ENCODE measurements around the gene PLXNB3.

The PLXNB3 gene

GRCh38 chrX:153774576-153775292, 10.7 kb downstream of the PLXNB3 start:
- Histone ChIP-seq H3K79me2 (ENCODE audit: insufficient read depth, low read length) (no peaks in the 10 kb centered on the region), H3K9me3 (ENCODE audit: insufficient read depth, low read length) (no peaks in the 10 kb centered on the region), H3K9me2 (replicated peaks; ENCODE audit: insufficient read depth, low read length) (no peaks in the 10 kb centered on the region), H4K20me1 (ENCODE audit: low read depth, low read length) (no peaks in the 10 kb centered on the region), H3K4me2 (ENCODE audit: low read depth, low read length, poor library complexity, severe bottlenecking) (no peak overlapping the region), H3K9ac (ENCODE audit: low read length) (no peak overlapping the region), H2AFZ (ENCODE audit: low read depth, low read length, severe bottlenecking) (no peak overlapping the region), H3F3A (ENCODE audit: insufficient read depth) (no peaks in the 10 kb centered on the region), H3K36me3 (ENCODE audit: low read length) (no peaks in the 10 kb centered on the region), H3K27ac (ENCODE audit: low read depth, low read length) (no peak overlapping the region), H3K4me3 (ENCODE audit: insufficient read depth, low read length, poor library complexity, severe bottlenecking) (no peak overlapping the region), H3K27me3 (ENCODE audit: low read length) (no peaks in the 10 kb centered on the region)
- TF ChIP-seq CTCF (IDR thresholded peaks at IDR 0.05; ENCODE audit: insufficient read depth, low read length, poor library complexity, severe bottlenecking) (no peak), EZH2phosphoT487 (conservative IDR thresholded peaks at IDR 0.05; ENCODE audit: low read length) (no peak)

GRCh38 chrX:153775293-153776119, 11.5 kb downstream of the PLXNB3 start:
- Histone ChIP-seq H3K36me3 (ENCODE audit: low read length) (no peaks in the 10 kb centered on the region), H3K27me3 (ENCODE audit: low read length) (no peaks in the 10 kb centered on the region), H3K27ac (ENCODE audit: low read depth, low read length) (no peak overlapping the region), H2AFZ (ENCODE audit: low read depth, low read length, severe bottlenecking) (no peak overlapping the region), H3K4me3 (ENCODE audit: insufficient read depth, low read length, poor library complexity, severe bottlenecking) (no peak overlapping the region), H3K9ac (ENCODE audit: low read length) (no peak overlapping the region), H3K9me3 (ENCODE audit: insufficient read depth, low read length) (no peaks in the 10 kb centered on the region), H3K4me2 (ENCODE audit: low read depth, low read length, poor library complexity, severe bottlenecking) (no peak overlapping the region), H4K20me1 (ENCODE audit: low read depth, low read length) (no peaks in the 10 kb centered on the region; the same call in 1 of the 2 replicates), H3F3A (ENCODE audit: insufficient read depth) (no peaks in the 10 kb centered on the region), H3K9me2 (replicated peaks; ENCODE audit: insufficient read depth, low read length) (no peaks in the 10 kb centered on the region), H3K79me2 (ENCODE audit: insufficient read depth, low read length) (no peaks in the 10 kb centered on the region)
- TF ChIP-seq CTCF (IDR thresholded peaks at IDR 0.05; ENCODE audit: insufficient read depth, low read length, poor library complexity, severe bottlenecking) (no peak), EZH2phosphoT487 (conservative IDR thresholded peaks at IDR 0.05; ENCODE audit: low read length) (no peak)

DNA sequence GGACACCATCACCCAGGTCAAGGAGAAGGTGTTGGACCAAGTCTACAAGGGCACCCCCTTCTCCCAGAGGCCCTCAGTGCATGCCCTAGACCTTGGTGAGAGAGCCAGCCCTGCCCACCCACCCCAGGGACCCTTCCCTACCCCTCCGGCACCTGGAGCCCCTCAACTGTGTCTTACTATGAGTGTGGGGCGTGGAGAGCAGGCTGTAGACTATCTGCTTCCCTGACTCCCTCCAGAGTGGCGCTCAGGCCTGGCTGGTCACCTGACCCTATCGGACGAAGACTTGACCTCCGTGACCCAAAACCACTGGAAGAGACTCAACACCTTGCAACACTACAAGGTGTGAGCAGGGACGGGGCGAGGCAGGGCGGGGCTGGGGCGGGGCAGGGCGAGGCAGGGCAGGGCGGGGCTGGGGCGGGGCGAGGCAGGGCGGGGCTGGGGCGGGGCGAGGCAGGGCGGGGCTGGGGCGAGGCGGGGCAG, 12.1 kb downstream of the PLXNB3 start:
- no peak overlapping the region for H3K9ac ChIP-seq (ENCODE audit: low read length)
- no peak overlapping the region for H3K4me3 ChIP-seq (ENCODE audit: insufficient read depth, low read length, poor library complexity, severe bottlenecking)
- no peaks in the 10 kb centered on the region for H3F3A ChIP-seq (ENCODE audit: insufficient read depth)
- H3K4me2 ChIP-seq (ENCODE audit: low read depth, low read length, poor library complexity, severe bottlenecking): no peak overlapping the region
- no peaks in the 10 kb centered on the region for H3K27me3 ChIP-seq (ENCODE audit: low read length)
- H3K27ac ChIP-seq (ENCODE audit: low read depth, low read length): no peak overlapping the region
- no peaks in the 10 kb centered on the region for H3K9me3 ChIP-seq (ENCODE audit: insufficient read depth, low read length)
- no peak for TF ChIP-seq EZH2phosphoT487 (conservative IDR thresholded peaks at IDR 0.05; ENCODE audit: low read length)
- no peak for TF ChIP-seq CTCF (IDR thresholded peaks at IDR 0.05; ENCODE audit: insufficient read depth, low read length, poor library complexity, severe bottlenecking)
- H3K36me3 ChIP-seq (ENCODE audit: low read length): no peaks in the 10 kb centered on the region
- H2AFZ ChIP-seq (ENCODE audit: low read depth, low read length, severe bottlenecking): no peak overlapping the region
- H4K20me1 ChIP-seq (ENCODE audit: low read depth, low read length): no peaks in the 10 kb centered on the region; the same call in 1 of the 2 replicates
- H3K79me2 ChIP-seq (ENCODE audit: insufficient read depth, low read length): no peaks in the 10 kb centered on the region
- H3K9me2 ChIP-seq (replicated peaks; ENCODE audit: insufficient read depth, low read length): no peaks in the 10 kb centered on the region
